ENCODE data around the gene KCNC1.

The KCNC1 gene

GRCh38 chr11:17734418-17734911, at the start of gene KCNC1:
Gene KCNC1 (plus strand): TSS chr11:17734781. CDS start chr11:17736003, 1,222 bp downstream.
- DNase-seq (ENCODE audit: low spot score), result peak; percentile 81

DNA sequence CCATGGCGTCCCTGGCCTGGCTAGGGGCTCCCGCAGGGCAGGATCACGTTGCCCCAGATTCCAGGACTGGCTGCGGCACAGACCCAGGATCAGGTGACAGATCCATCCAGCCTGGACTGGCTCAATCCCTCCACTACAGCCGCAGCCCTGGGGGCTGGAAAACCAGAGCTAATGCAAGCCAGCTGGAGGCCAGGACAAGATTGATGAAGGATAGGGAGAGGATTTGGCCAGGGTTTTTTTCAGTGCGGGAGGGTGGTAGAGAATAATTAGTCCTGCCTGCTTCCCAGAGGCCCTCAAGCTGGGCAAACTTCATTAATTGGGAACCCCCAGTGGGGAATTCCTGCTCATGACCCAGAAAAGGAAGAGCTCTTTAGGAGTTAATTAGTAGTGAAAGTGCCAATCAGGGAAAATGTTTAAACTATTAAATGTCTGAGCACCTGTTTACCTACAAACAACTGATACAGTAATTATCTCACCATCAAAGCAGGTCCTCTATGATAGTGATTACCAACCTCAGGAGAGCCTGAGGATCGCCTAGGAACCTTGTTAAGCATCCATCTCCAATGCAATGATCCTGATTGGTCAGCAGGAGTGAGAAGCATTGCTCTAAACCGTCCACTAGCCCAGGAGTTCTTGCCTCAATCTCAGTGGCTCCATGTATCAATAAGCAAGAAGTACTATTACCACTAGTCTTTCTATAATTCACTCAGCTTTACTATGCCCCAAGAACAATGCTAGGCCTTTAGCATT, 48.2 kb upstream of the KCNC1 start:
- peak; percentile 79 for DNase-seq (ENCODE audit: low spot score)

DNA sequence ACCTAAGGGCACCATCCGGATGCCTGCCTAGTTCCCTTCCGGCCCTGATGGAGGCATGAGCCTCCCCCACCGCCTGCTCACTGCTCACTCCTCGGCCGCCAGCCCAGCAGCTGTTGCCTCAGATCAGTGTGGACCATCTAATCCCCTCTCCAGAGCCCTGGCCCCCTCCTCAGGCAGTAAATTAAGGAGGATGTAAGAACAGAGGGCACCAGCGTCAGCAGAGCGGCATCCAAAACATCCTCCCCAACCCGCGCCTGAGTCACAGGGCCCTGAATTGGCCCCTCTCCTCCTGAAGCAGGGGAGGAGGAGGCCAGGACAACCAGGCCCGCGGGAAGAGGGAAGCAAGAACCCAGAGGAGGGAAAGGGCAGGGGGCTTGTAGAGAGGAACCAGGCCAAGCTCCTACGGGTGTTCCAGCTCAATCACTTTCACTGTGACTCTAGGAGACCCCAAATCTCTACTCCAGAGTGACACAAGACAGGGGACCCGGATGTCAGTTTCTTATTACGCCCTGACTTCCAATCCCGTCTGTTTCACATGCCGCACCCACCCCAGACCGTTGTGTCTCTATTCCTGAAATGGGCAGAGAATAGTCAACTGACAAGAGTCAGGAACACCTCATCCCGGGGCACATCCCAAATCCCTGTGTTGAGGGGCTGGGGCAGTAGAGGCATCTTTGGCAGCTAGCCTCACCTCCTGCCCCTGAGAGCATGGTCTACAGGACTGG, 46.5 kb upstream of the KCNC1 start:
- DNase-seq (ENCODE audit: low spot score), result no peak

GRCh38 chr11:17691550-17691949, 43.0 kb upstream of the KCNC1 start:
- DNase-seq (ENCODE audit: low spot score), result no peak

- DNase-seq (ENCODE audit: low spot score), result no peak
Measured at GRCh38 chr11:17691976-17692375, 42.6 kb upstream of the KCNC1 start.

- no peak for DNase-seq (ENCODE audit: low spot score)
Measured at GRCh38 chr11:17692931-17693330, 41.6 kb upstream of the KCNC1 start.

GRCh38 chr11:17693531-17693930, 41.0 kb upstream of the KCNC1 start:
- DNase-seq (ENCODE audit: low spot score), result no peak

DNA sequence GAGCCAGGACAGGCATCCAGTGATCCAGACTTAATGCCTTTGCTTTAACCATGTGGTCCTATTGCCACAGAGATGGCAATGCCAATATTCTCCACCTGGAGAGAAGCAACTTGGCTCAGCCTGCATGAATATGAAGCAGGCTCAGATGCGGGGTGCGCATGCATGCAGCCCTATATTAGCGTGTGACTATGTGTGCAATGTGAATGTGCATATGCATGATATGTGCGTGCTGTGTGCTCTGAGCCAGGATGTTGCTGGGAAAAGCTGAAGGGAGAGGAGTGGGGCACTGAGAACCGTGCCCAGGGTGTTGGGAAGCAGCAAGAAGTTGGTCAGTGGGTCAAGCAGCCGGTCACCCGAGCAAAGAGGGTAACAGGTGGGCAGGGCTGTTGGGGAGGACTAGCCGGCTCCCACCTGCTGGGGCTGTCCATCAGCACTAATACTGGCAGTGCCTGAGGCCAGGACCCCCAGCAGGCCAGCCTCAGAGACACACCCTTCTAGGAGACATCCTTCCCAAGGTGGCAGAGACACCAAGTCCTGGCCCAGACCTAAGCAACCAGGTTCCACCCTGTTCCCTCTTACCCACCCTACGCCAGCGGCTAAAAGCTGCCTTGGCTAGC, 40.0 kb upstream of the KCNC1 start:
- DNase-seq (ENCODE audit: low spot score), result no peak

DNA sequence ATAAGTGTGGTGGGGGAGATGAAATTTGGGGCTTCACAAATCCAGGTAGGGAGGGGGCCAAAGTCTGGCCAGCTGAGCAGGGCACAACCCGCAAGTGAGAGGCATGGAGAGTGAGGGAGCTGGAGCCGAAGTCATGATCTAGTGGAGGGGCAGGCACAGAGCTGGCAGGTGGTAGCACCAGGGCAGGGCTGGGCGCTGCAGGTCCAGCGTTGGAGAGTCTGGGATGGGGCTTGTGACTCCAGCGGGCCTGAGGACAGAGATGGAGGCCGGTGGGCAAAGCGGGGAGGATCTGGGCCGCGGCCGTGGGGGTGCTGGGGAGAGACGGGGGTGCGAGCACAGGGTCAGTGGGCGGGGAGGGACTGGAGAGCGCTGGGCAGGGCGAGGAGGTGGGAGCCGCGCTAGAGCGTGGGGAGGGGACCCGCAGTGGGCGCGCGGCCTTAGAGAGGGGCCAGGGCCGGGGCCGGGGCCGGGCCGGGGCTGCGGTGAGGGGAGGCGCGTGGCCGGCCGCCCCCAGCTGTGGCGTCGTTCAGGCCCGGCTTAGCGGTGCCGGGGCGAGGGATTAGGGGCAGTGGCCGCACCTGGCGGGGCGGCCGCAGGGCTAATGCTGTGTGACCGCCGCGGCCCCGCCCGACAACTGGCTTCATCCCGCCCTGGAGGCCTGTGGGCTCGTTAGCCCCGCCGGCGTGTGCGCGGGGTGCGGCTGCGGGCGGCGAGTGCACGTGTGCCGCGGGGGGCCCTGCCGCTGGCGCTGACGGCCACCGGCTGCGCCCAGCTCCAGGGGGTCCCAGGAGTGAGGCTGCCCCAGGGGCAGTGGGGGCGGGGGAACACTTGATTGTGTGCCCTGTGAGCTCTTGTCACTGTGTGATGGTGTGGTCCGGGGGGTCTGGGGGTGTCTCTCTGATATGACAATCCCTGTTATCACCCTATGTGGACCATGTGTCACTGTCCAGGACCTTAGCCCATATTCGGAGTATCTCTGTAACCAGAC, 38.8 kb upstream of the KCNC1 start:
- peak; percentile 74 for DNase-seq (ENCODE audit: low spot score)

GRCh38 chr11:17696741-17697140, 37.8 kb upstream of the KCNC1 start:
- DNase-seq (ENCODE audit: low spot score), result no peak

GRCh38 chr11:17697175-17697949, 37.2 kb upstream of the KCNC1 start:
- no peak for DNase-seq (ENCODE audit: low spot score)

- DNase-seq (ENCODE audit: low spot score), result no peak
Measured at GRCh38 chr11:17699147-17700114, 35.1 kb upstream of the KCNC1 start.

DNA sequence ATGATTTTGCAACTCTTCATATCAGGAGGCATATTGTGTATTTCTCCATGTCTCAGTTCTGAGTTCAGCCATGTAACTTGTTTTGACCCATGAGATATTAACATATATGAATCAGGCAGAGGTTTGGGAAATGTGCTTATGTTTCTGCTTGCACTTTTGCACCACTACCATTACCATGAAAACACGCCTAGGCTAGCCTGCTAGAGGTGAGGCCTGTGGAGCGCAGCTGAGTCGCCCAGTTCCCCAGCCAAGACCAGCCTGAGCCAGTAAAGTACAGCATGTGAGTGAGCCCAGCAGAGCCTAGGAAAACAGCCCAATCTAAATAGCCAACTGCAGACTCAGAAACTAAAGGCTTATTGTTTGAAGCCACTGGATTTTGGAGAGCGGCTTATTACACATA, 33.6 kb upstream of the KCNC1 start:
- DNase-seq (ENCODE audit: low spot score), result no peak

DNA sequence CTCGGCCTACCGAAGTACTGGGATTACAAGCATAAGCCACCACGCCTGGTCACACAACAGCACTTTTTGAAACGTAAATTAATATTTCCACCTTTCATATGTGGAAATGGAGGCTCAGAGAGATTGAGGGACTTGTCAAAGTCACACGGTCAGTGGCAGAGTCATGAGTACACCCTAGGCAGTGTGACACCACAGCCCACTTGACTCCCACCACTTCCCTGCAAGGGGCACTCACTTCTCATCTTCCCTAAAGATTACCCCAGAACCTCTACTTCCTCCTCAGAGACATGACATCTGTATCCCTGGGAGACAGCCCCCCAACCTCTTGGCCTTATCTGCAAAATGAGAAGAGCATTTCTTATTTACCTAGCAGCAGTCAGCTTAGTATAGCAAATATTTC, 31.7 kb upstream of the KCNC1 start:
- no peak for DNase-seq (ENCODE audit: low spot score)

DNA sequence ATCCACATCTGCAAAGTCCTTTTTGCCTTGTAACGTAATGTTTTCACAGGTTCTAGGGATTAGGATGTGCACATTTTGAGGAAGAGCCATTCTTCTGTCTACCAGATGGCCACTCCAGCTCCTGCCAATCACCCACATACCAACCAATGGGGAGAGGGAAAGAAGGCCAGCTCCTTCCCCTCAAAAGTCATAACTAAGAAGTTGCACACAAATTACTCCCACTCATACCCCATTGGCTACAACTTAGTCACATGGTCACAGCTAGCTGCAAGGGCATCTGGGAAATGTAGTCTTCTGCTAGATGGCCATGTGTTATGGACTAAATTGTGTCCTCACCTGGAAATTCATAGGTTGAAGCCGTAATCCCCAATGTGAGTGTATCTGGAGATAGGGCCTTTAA, 30.6 kb upstream of the KCNC1 start:
- DNase-seq (ENCODE audit: low spot score), result no peak

DNA sequence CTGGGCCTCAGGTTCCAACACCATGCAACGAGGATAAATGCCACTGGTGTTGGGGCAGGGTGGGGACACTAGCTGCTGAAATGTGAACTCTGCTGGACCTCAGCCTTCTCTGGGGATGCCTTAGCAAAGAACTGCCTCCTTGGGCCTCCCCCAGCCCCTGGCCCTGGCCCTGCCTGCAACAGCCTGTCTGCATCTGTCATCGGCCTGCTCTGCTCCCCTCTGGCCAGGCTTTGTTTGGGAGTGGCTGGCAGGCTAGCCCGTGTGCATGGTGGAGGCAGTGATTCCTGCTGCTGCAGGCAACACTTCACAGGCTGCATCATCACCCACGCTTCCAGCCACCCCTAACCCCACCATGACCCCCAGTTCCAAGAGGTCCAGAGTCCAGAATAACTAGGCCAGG, 26.8 kb upstream of the KCNC1 start:
- no peak for DNase-seq (ENCODE audit: low spot score)

- DNase-seq (ENCODE audit: low spot score), result no peak
Measured at GRCh38 chr11:17711836-17712235, 22.7 kb upstream of the KCNC1 start.

DNA sequence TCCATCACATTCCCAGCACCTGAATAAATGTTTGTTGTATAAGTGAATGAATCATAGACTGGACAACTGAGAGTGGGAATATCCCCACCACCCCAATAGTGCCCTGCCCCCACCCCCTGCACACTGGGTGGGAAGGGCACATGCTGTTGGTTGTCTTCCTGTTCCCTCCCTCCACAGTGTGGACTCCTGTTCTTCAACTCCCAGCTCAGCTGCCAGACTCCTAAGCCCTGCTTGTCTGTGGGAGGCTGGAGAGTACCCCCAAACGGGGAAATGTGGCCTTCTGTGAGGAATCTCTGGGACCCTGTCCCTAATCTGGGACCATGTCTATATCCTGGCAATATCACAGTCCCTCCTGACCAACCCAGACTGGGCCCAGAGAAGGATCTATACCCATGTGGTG, 20.7 kb upstream of the KCNC1 start:
- DNase-seq (ENCODE audit: low spot score), result no peak

- no peak for DNase-seq (ENCODE audit: low spot score)
Measured at GRCh38 chr11:17714356-17714854, 20.2 kb upstream of the KCNC1 start.

DNA sequence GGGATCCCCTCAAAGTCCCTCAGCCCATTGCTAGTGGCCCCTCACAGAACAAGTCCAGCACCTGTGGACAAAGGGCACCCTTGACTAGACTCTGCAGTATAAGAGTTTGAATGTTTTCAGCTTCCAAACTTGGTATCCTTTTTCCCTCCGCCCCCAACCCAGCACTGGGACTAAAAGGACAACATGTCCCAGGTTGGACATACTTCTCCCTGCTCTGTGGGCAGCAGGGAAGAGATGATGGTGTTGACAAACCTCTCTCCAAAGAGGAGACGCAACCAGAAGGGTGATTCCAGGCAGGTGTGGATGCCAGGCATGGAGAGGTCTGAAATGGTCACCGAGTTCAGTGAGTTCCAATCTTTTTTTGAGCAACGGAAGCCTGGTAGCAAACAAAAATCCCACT, 19.7 kb upstream of the KCNC1 start:
- DNase-seq (ENCODE audit: low spot score), result no peak

All from ecto neural progenitor cell (in vitro differentiated cells).